GM21717 (cell line): Measurements from ENCODE around the gene ACTL9.

Experiments used
- ATAC-seq: cut with Tn5 transposase; IDR thresholded peaks from one replicate; pipeline ENCODE4 v1.9.1; 2021; ENCODE audit warnings: mild to moderate bottlenecking, moderate library complexity; ENCODE audit not compliant: unreplicated experiment

The ACTL9 gene

GRCh38 chr19:8648240-8648639 is 50.4 kb downstream of the ACTL9 start:
- no peak for ATAC-seq
